ENCODE data around the gene RAB32.

Gene RAB32

DNA sequence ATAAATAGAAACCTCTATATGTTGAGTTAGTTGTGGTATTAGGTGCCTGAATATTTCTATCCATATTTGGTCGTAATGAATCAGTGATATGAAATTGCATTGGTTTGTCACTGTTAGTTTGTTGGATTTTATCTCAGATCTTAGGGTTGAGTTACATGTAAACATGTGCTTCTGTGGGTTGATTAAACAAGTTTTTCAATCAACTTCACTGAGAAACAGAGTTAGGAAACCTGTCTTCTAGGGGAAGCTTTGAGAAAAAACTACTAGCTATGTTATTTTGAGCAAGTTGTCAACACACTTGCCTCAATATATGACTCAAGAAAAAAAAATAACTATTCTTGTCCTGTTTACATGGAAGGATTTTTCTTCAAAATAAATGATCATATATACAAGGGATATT lies 40.3 kb downstream of the RAB32 start:
- no peak for DNase-seq

DNA sequence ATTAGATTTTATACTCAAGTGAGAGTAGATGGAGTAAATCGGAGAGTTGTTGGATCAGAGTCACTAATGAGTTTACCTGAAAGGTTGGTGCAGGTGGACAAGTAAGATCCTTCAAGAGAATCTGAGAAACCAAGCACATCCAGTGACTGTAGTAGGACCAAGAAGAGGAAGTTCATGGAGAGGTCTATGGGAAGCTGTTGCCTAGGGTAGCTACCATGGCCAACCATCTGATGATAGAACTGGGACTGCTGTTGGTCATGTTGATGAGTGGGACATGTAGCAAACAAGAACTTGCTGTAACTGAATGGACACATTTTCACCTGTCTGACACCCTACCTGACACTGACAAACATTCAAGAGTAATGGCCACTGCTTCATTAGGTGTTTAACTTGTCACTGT lies 43.8 kb downstream of the RAB32 start:
- no peak for DNase-seq

DNA sequence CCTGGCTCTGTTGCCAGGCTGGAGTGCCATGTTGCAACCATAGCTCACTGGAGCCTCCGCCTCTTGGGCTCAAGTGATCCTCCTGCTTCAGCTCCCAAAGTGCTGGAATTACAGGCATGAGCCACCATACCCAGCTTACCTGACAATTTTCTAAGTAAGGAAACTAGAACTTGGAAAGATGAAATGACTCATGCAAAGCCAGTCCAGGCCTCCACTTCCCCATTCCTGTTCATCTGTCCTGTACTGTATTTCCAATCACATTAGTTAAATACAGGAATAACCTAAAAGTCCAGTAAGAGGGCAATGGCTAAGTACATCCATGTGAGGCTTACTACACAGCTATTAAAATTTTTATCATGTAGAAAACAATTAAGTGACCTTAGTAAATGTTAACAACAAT lies 46.9 kb downstream of the RAB32 start:
- no peak for DNase-seq

DNA sequence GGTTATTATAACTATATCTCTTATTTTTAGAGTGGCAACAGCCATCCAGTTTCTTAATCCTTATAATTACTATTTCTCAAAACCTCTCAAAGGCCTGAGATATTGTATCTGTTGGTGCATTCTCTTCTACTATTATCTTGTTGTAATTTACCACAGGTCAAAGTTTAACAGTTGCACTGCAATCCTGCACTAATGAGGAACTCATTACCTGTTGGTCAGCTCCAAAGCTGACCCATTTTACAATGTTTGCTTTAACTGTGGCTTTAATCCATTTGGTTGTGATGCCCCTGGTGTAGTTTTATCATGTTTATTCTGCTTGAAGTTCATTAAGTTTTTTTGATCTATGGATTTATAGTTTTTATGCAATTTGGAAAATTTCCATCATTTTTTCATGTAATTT lies 48.8 kb downstream of the RAB32 start:
- no peak for DNase-seq

DNA sequence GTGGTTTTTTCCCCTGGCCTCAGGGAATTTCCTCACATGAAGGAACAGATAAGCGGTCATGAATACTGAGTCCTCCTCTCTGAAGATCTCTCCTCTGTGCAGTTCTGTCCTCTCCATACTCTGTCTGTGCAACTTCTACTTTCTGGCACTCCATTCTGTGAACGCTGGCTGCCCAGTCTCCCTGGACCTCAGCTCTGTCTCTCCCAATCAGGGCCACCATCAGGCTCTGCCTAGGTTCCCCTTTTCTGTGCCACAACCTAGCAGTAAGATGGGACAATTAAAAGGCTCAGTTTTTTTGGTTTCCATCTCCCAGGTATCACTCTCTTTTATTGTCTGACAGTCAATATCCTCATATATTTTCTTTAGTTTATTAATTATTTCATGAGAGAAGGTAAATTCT lies 50.4 kb downstream of the RAB32 start:
- DNase-seq = no peak

DNA sequence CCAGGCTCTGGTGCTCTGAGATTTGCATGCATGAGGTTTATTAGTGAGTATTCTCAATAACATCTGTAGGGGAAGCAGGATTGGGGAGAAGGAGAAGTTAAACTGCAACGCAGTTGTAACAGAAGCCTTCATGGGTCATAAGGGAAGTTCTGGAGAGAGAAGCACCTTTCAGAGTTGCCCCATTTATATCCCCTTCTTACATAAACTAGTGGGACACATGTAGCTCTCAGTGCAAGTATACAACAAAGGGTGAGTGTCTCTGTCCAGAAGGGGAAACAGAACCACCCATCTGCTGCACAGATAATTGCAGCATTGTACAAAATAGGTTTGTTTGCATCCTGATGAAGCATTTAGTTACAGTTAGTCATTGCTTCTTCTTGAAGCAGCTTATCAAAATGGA lies 50.9 kb downstream of the RAB32 start:
- no peak for DNase-seq

DNA sequence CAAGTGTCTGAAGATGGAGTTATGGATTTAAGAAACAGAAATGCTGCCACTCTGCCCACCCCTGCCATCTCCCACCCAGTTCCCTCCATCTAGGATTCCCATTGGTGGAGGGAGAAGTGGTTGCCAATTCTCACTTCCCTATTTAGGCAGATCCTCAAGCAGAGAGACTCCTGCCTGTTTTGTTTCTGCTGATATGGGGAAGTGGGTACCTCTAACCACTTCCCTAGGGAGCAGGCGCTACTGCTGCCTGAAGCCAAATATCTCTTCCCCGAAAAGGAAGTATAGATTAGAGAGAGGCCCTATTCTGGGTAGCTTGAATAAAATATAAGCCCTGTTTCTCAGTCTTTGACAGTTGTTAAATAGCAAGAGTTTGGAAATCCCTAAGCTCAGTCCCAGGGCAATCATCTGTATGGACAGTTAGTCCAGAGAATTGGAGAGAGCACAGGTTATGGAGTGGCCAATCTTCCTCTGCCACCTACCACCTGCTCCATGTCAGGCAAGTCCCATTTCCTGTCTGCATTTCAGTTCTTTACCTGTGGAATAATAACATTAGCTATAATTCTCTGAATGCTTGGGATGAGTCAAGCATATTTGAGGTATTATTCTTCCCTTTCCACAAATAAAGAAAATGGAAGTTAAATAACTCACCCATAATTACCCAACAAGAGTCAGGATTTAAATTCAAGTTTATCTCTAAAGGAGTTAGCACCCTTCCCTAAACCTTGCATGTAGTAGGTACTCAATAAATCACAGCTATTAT lies 52.5 kb downstream of the RAB32 start:
- DNase-seq = no peak

DNA sequence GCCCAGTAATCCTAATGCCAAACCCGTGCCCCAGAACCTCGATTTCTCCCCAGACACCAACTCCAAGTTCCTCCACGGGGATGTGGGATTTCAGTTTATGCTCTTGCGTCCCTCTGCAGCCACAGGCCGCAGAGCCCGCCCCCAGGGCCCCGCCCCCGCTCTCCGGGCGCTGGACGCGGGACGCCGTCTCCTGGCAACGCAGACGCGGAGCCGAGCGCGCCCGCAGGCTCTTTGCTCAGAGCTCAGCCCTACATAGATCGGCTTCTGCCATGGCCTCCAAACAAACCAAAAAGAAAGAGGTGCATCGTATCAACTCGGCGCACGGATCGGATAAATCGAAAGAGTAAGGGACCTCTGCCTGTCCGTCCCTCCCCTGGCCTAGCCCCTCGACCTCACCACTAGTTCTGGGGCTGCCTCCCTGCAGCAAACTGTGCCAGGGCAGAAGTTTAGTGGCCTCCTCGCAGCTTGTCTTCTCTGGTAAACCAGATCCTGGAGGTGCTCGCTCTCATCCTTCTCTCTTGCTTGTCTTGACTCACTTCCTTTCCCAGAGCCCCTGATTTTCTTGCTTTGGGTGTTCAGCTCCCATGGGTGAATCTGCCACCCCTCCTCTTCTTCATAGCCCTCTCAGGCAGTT lies 55.3 kb downstream of the RAB32 start, which contains the start of gene ADGB:
Gene ADGB, plus strand, starts transcription at position 201 of the 634 bp plus-strand sequence. Its CDS starts 69 bp downstream, at position 270.
- DNase-seq = no peak

DNA sequence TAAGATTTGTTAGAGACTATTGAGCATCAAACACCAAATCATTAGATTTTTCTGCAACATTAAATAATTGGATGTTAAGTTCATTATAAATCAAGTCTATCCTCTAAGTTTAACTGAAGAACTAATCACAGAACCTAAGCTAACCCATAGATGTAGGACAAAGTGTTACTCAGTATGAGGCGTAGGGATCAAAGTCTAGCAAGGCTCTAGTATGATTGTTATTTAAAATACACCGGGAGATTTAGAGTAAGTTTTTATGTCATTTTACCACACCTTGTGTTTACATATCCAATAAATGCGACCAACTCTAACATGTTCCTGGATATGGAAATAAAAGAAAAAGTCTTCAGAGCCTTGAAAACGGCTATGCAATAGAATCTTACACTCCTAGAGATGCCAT lies 57.7 kb downstream of the RAB32 start:
- DNase-seq = no peak

DNA sequence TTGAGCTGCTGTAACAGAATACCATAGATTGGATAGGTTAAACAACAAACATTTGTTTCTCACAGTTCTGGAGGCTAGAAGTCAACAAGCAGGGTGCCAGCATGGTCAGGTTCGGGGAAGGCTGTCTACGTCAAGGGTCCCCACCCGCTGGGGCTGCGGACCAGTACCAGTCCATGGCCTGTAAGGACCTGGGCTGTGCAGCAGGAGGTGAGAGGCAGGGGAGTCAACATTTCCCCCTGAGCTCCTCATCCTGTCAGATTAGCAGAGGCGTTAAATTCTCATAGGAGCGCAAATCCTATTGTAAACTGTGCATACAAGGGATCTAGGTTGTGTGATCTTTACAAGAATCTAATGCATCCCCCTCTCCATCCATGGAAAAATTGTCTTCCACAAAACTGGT lies 58.9 kb downstream of the RAB32 start:
- DNase-seq = no peak
